GM18870 (cell line): ENCODE results near the gene MAP4K1.
"Not testable (repeated sequence)": the region's sequence is repeated elsewhere in the genome, so short reads cannot be mapped to it uniquely, and the experiment has no call there.

Experiments
- ATAC-seq: cut with Tn5 transposase; IDR thresholded peaks from one replicate; pipeline ENCODE4 v1.9.1; 2021; ENCODE audit warnings: moderate library complexity; ENCODE audit not compliant: unreplicated experiment

The MAP4K1 gene

DNA sequence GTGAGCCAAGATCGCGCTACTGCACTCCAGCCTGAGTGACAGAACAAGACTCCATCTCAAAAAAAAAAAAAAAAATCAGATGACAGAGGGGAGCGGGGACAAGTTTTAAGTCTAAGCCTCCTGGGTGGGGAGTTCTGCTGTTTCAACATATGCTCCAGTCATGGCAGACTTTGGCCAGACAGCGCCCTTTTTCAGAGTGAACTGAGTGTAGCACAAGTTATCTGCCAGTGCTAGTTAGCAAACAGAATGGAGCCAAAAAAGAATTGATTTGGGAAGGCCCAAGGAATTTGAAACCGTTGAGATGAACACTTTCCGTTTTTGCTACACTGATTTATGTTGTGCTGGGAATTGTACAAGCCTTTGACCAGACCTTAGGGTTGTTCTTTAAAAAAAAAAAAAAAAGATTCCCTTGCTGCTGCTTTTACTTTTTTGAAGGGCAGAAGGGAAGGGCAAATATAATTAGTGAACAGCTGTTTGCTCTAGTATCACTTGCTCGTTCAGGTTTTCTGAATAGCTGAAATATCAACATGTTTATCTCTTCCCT, 35.3 kb upstream of the MAP4K1 start:
- no peak for ATAC-seq

GRCh38 chr19:38650911-38651584, 33.3 kb upstream of the MAP4K1 start:
- no peak for ATAC-seq

GRCh38 chr19:38650172-38650775, 32.5 kb upstream of the MAP4K1 start:
- ATAC-seq = no peak

GRCh38 chr19:38649305-38650171, 31.8 kb upstream of the MAP4K1 start:
- ATAC-seq = no peak

- no peak for ATAC-seq
Measured at GRCh38 chr19:38648769-38649304, 31.1 kb upstream of the MAP4K1 start.

- ATAC-seq = no peak
Measured at GRCh38 chr19:38647966-38648768, 30.4 kb upstream of the MAP4K1 start.

DNA sequence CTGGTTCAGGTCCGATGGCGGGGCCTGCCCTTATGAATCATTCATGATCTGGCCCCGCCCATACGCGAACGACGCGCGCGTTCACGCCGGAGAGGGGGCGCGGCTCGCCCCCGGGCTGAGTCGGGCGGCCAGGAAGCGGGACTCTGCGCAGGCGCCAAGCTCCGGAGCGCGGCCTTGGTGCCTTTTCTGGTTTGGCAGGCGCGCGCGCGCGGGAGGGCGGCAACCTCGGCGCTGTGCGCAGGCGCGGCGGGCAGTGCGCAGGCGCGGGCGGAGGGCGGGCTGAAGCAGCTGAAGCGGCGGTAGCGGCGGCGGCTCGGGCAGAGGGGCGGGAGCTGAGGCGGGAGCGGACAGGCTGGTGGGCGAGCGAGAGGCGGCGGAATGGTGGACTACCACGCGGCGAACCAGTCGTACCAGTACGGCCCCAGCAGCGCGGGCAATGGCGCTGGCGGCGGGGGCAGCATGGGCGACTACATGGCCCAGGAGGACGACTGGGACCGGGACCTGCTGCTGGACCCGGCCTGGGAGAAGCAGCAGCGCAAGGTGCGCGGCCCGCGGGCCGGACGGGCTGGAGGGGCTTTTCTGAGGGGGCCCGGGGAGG, 29.7 kb upstream of the MAP4K1 start, which contains the start of gene ACTN4:
TSS of gene ACTN4 (plus strand) at position 282 of the 598 bp plus-strand sequence. CDS start at position 379, 97 bp downstream.
- peak; percentile 69 for ATAC-seq

- no peak for ATAC-seq
Measured at GRCh38 chr19:38644719-38645118, 27.0 kb upstream of the MAP4K1 start.

GRCh38 chr19:38642176-38642575, 24.4 kb upstream of the MAP4K1 start:
- no peak for ATAC-seq

DNA sequence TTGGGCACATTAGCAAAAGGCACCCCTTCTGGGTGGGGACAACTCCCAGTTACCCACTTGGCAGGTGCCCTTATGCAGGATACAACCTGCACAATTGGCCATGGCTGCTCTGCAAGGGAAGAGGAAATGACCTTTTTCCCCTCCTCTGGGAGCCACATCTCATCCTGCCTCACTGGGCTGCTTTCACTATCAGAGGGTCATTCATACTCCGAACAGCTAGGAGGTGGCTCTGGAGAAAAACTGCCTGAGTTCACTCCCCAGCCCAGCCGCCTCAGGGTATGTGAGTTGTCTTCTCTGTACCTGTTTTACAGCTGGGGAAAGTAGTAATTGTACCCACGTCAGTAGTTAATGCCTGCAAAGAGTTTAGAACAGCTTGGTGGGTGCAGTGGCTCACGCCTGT, 22.6 kb upstream of the MAP4K1 start:
- no peak for ATAC-seq

DNA sequence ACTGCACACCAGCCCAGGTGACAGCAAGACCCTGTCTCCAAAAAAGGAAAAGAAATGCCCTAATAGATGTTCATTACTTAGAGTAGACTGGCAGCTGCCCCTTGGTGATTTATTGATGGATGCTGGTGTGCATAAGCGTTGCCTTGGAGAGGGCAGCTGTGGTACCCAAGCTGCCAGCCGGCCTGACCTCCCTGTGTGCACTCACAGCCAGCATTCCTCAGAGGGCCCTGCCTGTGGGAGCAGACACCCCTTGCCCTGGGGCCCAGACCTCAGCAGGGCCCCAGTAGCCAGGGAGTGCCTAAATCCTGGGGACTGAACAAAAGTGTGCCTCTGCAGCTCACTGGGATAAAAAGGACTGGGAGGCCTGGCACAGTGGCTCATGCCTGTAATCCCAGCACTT, 21.9 kb upstream of the MAP4K1 start:
- ATAC-seq = no peak

GRCh38 chr19:38638461-38638860, 20.7 kb upstream of the MAP4K1 start:
- no peak for ATAC-seq

DNA sequence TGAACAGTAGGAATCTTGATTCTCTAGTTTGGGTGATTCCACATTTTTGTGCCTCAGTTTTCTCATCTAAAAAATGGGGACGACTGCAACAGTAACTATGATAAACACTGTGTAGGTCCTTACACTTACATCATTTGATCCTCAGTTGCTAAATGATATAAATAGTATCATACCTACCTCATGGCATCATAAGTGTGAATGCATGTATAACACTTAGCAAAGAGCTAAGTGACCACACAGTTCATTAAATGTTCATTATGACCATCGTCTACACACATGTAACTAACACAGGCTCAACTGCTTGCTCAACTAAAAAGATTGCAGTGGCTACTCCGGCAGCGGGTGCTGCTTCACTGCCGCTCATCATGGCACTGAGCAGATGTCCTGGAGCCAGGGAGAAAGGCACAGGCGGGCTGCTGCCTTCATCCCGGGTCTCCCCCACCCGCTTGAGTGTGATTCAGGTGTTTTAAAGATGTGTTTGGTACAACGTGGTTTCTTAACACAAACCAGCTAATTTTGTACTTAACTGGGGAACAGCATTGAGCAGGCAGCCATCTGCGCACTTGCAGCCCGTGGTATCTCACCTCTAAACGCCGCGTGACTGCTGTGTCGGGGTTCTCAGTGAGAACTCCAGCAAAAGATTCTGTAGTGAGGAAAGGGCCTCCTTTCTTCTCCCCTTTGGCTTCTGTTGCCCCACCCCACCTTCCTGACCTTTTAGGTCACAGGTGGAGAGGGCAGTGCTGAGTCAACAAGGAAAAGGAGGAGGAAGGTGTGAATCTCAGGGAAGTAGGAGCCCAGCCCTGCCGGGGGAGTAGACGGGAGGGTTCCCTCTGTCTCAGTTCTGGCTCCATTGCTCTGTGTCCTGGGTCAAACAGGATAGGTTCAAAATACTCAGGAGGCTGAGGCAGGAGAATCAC, 18.0 kb upstream of the MAP4K1 start:
- ATAC-seq = no peak

GRCh38 chr19:38634757-38635482, 17.2 kb upstream of the MAP4K1 start:
- ATAC-seq = no peak

GRCh38 chr19:38632476-38633213, 14.9 kb upstream of the MAP4K1 start:
- no peak for ATAC-seq

GRCh38 chr19:38631811-38632475, 14.2 kb upstream of the MAP4K1 start:
- ATAC-seq = not testable (repeated sequence)

GRCh38 chr19:38631301-38631700, 13.5 kb upstream of the MAP4K1 start:
- not testable (repeated sequence) for ATAC-seq
